Measurements from ENCODE around the gene TMEM88. TPM values are rescaled to one million over a fixed set of nuclear protein-coding genes. Genes with fewer than 3 reads are reported as not detected.

TMEM88 gene
- total and polyA plus RNA-seq, 2 experiments from 2014 or later: 73.3 to 241 TPM

DNA sequence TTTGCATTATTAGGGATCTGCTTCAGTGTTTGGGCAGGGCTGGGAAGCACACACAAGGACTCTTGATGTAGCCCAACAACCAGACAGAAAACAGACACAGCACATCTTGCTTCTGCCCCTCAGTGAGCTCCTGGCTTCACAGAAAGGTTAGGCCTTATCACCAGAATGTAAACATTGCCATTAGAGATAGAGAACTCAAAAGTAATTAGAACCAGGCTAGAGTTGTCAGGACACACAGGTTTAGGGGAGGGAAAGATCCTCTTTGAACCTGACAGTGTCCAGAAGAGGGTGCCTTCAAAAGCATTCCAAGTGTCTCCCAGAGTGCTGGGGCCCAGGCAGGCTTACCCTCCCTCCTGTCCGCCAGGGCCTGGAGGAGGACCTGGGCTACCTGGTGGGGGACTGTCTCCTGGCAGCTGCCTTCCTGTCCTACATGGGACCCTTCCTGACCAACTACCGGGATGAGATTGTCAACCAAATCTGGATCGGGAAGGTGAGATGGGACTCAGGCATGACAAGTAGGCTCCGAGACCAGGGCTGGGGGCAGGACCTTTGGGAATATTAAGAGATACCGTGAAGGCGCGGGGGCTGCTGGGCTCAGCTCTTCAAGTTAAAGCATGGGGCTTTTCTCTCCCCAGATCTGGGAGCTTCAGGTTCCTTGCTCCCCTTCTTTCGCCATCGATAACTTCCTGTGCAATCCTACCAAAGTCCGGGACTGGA is 37.8 kb upstream of the TMEM88 start:
- no peaks in the 10 kb centered on the region for H3K36me3 ChIP-seq (replicated peaks; ENCODE audit: insufficient read depth, low read depth)
- H3K27me3 ChIP-seq: no peaks in the 10 kb centered on the region
- no peaks in the 10 kb centered on the region for H4K20me1 ChIP-seq (ENCODE audit: insufficient read depth, poor library complexity, severe bottlenecking)
- 60% methylated on average over 10 of the region's 10 CpGs for WGBS (ENCODE audit: low lambda C conversion rate, missing lambda C conversion rate)
- no peaks in the 10 kb centered on the region for H3K9me3 ChIP-seq (ENCODE audit: low read depth)
- TF ChIP-seq, protein P1, sequence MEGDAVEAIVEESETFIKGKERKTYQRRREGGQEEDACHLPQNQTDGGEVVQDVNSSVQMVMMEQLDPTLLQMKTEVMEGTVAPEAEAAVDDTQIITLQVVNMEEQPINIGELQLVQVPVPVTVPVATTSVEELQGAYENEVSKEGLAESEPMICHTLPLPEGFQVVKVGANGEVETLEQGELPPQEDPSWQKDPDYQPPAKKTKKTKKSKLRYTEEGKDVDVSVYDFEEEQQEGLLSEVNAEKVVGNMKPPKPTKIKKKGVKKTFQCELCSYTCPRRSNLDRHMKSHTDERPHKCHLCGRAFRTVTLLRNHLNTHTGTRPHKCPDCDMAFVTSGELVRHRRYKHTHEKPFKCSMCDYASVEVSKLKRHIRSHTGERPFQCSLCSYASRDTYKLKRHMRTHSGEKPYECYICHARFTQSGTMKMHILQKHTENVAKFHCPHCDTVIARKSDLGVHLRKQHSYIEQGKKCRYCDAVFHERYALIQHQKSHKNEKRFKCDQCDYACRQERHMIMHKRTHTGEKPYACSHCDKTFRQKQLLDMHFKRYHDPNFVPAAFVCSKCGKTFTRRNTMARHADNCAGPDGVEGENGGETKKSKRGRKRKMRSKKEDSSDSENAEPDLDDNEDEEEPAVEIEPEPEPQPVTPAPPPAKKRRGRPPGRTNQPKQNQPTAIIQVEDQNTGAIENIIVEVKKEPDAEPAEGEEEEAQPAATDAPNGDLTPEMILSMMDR (IDR thresholded peaks at IDR 0.05; ENCODE audit: poor library complexity): no peak
- TF ChIP-seq EZH2phosphoT487 (IDR thresholded peaks at IDR 0.05; ENCODE audit: low read depth, severe bottlenecking, unreplicated experiment) (no peak), EZH2 (IDR thresholded peaks at IDR 0.05; ENCODE audit: borderline replicate concordance) (no peak)
- H3K4me3 ChIP-seq: no peak overlapping the region
- H3K27ac ChIP-seq: no peak overlapping the region
- H2AFZ ChIP-seq: no peak overlapping the region
- H3K4me1 ChIP-seq (ENCODE audit: insufficient read depth): peaks cover 9% of the 10 kb centered on the region
- H3K4me2 ChIP-seq: no peak overlapping the region
- no peaks in the 10 kb centered on the region for H3K79me2 ChIP-seq
- no peaks in the 10 kb centered on the region for H3K9me2 ChIP-seq (replicated peaks; ENCODE audit: insufficient read depth)
- peak; percentile 5 for DNase-seq (ENCODE audit: low spot score)

DNA sequence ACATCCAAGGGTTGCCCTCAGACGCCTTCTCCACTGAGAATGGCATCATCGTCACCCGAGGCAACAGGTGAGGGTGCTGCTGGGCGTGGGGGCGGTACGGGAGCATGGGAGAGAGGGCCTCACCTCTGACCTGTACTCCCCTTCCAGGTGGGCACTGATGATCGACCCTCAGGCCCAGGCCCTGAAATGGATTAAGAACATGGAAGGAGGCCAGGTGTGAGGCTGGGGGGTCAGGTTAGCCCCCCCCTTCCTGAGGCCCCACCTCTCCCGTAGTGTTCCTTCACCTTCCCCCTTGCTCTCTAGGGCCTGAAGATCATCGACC is 37.3 kb upstream of the TMEM88 start:
- H3K4me1 ChIP-seq (ENCODE audit: insufficient read depth): peaks cover 9% of the 10 kb centered on the region
- no peak overlapping the region for H3K4me2 ChIP-seq
- H3K27ac ChIP-seq: no peak overlapping the region
- H3K4me3 ChIP-seq: no peak overlapping the region
- no peaks in the 10 kb centered on the region for H3K36me3 ChIP-seq (replicated peaks; ENCODE audit: insufficient read depth, low read depth)
- no peaks in the 10 kb centered on the region for H3K9me2 ChIP-seq (replicated peaks; ENCODE audit: insufficient read depth)
- H3K27me3 ChIP-seq: no peaks in the 10 kb centered on the region
- TF ChIP-seq EZH2 (IDR thresholded peaks at IDR 0.05; ENCODE audit: borderline replicate concordance): no peak
- TF ChIP-seq EZH2phosphoT487 (IDR thresholded peaks at IDR 0.05; ENCODE audit: low read depth, severe bottlenecking, unreplicated experiment): no peak
- TF ChIP-seq, protein P1 (IDR thresholded peaks at IDR 0.05; ENCODE audit: poor library complexity): no peak
- WGBS (ENCODE audit: low lambda C conversion rate, missing lambda C conversion rate): 88% methylated on average over 9 of the region's 9 CpGs
- no peaks in the 10 kb centered on the region for H3K79me2 ChIP-seq
- no peaks in the 10 kb centered on the region for H3K9me3 ChIP-seq (ENCODE audit: low read depth)
- peak; percentile 2 for DNase-seq (ENCODE audit: low spot score)
- no peaks in the 10 kb centered on the region for H4K20me1 ChIP-seq (ENCODE audit: insufficient read depth, poor library complexity, severe bottlenecking)
- no peak overlapping the region for H2AFZ ChIP-seq

DNA sequence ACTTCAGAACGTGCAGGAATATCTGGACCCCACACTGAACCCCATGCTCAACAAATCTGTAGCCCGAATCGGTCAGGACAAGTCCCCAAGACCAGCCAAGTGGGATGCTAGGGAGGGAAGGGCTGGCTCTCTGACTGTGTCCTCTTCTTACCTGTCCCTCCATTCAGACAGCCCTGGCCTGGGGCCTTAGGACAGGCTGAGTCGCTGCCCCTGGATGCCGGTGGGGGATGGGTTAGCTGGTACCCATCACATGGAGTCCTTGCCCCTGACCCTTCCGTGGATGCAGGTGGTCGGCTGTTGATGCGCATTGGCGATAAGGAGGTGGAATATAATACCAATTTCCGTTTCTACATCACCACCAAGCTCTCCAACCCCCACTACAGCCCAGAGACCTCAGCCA is 36.8 kb upstream of the TMEM88 start:
- no peaks in the 10 kb centered on the region for H4K20me1 ChIP-seq (ENCODE audit: insufficient read depth, poor library complexity, severe bottlenecking)
- no peaks in the 10 kb centered on the region for H3K79me2 ChIP-seq
- H3K9me2 ChIP-seq (replicated peaks; ENCODE audit: insufficient read depth): no peaks in the 10 kb centered on the region
- DNase-seq (ENCODE audit: low spot score): peak; percentile 6
- WGBS (ENCODE audit: low lambda C conversion rate, missing lambda C conversion rate): 92% methylated on average over 10 of the region's 10 CpGs
- no peak overlapping the region for H3K4me3 ChIP-seq
- H3K9me3 ChIP-seq (ENCODE audit: low read depth): no peaks in the 10 kb centered on the region
- no peaks in the 10 kb centered on the region for H3K27me3 ChIP-seq
- H3K27ac ChIP-seq: no peak overlapping the region
- H2AFZ ChIP-seq: no peak overlapping the region
- H3K36me3 ChIP-seq (replicated peaks; ENCODE audit: insufficient read depth, low read depth): no peaks in the 10 kb centered on the region
- TF ChIP-seq, protein P1 (IDR thresholded peaks at IDR 0.05; ENCODE audit: poor library complexity): no peak
- TF ChIP-seq EZH2 (IDR thresholded peaks at IDR 0.05; ENCODE audit: borderline replicate concordance) (no peak), EZH2phosphoT487 (IDR thresholded peaks at IDR 0.05; ENCODE audit: low read depth, severe bottlenecking, unreplicated experiment) (no peak)
- peaks cover 9% of the 10 kb centered on the region for H3K4me1 ChIP-seq (ENCODE audit: insufficient read depth)
- H3K4me2 ChIP-seq: no peak overlapping the region

Measured in hepatocyte (in vitro differentiated cells).